ENCODE results near the gene LDB2.

GRCh38 chr4:16883806-16884205, 14.6 kb downstream of the LDB2 start:
- TF ChIP-seq, protein P1, sequence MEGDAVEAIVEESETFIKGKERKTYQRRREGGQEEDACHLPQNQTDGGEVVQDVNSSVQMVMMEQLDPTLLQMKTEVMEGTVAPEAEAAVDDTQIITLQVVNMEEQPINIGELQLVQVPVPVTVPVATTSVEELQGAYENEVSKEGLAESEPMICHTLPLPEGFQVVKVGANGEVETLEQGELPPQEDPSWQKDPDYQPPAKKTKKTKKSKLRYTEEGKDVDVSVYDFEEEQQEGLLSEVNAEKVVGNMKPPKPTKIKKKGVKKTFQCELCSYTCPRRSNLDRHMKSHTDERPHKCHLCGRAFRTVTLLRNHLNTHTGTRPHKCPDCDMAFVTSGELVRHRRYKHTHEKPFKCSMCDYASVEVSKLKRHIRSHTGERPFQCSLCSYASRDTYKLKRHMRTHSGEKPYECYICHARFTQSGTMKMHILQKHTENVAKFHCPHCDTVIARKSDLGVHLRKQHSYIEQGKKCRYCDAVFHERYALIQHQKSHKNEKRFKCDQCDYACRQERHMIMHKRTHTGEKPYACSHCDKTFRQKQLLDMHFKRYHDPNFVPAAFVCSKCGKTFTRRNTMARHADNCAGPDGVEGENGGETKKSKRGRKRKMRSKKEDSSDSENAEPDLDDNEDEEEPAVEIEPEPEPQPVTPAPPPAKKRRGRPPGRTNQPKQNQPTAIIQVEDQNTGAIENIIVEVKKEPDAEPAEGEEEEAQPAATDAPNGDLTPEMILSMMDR (IDR thresholded peaks at IDR 0.05), result no peak
- TF ChIP-seq EP300 (IDR thresholded peaks at IDR 0.05) (no peak), POLR2A (IDR thresholded peaks at IDR 0.05; ENCODE audit: low read depth) (no peak), POLR2AphosphoS5 (IDR thresholded peaks at IDR 0.05) (no peak)
